Measurements from ENCODE around the gene INMT.

The INMT gene

DNA sequence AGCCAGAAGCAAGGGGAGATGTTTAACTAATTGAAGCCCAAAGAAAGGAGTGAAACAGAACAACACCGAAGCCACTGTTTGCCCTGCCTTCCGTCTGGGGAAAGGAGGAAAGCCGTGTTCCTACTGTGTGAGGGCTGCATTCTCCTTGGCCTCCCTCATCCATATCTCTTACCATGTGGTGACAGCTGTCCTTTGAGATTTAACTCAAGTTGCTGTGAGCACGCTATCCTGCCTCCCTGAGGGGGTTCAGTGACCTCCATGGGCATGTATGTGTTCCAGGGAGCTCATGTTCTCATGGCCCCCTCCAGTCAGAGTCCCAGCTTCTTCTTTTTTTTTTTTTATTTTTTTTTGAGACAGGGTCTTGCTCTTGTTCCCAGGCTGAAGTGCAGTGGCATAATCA is 43.5 kb upstream of the INMT start:
- TF ChIP-seq, protein P1, sequence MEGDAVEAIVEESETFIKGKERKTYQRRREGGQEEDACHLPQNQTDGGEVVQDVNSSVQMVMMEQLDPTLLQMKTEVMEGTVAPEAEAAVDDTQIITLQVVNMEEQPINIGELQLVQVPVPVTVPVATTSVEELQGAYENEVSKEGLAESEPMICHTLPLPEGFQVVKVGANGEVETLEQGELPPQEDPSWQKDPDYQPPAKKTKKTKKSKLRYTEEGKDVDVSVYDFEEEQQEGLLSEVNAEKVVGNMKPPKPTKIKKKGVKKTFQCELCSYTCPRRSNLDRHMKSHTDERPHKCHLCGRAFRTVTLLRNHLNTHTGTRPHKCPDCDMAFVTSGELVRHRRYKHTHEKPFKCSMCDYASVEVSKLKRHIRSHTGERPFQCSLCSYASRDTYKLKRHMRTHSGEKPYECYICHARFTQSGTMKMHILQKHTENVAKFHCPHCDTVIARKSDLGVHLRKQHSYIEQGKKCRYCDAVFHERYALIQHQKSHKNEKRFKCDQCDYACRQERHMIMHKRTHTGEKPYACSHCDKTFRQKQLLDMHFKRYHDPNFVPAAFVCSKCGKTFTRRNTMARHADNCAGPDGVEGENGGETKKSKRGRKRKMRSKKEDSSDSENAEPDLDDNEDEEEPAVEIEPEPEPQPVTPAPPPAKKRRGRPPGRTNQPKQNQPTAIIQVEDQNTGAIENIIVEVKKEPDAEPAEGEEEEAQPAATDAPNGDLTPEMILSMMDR (conservative IDR thresholded peaks at IDR 0.05; ENCODE audit: low read depth, low read length): no peak
- no peaks in the 10 kb centered on the region for H4K20me1 ChIP-seq (ENCODE audit: insufficient read depth)
- H3K9ac ChIP-seq: no peak overlapping the region
- peaks cover 20% of the 10 kb centered on the region for H3K4me1 ChIP-seq (ENCODE audit: low read depth, poor library complexity, severe bottlenecking)
- no peaks in the 10 kb centered on the region for H3K27me3 ChIP-seq (ENCODE audit: insufficient read depth, low read depth)
- H2AFZ ChIP-seq (ENCODE audit: low read depth): no peak overlapping the region
- no peak overlapping the region for H3K27ac ChIP-seq
- H3K36me3 ChIP-seq (ENCODE audit: insufficient read depth): no peaks in the 10 kb centered on the region
- H3K4me2 ChIP-seq: no peak overlapping the region
- H3K4me3 ChIP-seq (IDR thresholded peaks at IDR 0.05; ENCODE audit: insufficient read depth, low read depth, low read length): no peak overlapping the region
- H3K79me2 ChIP-seq (ENCODE audit: insufficient read depth, low read depth): no peaks in the 10 kb centered on the region

GRCh38 chr7:30708983-30709382 is 43.0 kb upstream of the INMT start:
- H3K4me2 ChIP-seq: no peak overlapping the region
- no peak overlapping the region for H3K4me3 ChIP-seq (IDR thresholded peaks at IDR 0.05; ENCODE audit: insufficient read depth, low read depth, low read length)
- H3K27me3 ChIP-seq (ENCODE audit: insufficient read depth, low read depth): no peaks in the 10 kb centered on the region
- H2AFZ ChIP-seq (ENCODE audit: low read depth): no peak overlapping the region
- H3K36me3 ChIP-seq (ENCODE audit: insufficient read depth): no peaks in the 10 kb centered on the region
- TF ChIP-seq, protein P1 (conservative IDR thresholded peaks at IDR 0.05; ENCODE audit: low read depth, low read length): no peak
- peaks cover 20% of the 10 kb centered on the region for H3K4me1 ChIP-seq (ENCODE audit: low read depth, poor library complexity, severe bottlenecking)
- H3K9ac ChIP-seq: no peak overlapping the region
- no peaks in the 10 kb centered on the region for H3K79me2 ChIP-seq (ENCODE audit: insufficient read depth, low read depth)
- no peaks in the 10 kb centered on the region for H4K20me1 ChIP-seq (ENCODE audit: insufficient read depth)
- no peak overlapping the region for H3K27ac ChIP-seq

DNA sequence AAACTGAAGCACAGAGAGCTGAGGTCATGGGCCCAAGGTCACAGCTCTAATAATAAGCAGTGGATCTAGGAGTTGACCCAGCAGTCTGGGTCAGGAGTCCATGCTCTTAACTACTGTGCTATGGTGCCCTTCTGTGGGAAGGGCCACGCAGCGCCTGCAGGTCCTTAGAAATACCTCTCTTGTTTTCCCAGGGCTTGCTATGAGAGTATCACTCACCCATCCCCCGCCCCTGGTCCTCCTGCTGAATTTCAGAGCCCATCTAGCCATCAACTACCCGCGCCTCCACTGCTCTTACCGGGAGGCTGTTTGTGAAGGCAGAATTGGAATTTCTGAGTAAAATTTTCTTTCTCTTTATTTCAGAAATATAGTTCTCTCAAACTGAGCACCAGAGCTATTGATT is 42.4 kb upstream of the INMT start:
- no peak overlapping the region for H3K4me2 ChIP-seq
- TF ChIP-seq, protein P1 (conservative IDR thresholded peaks at IDR 0.05; ENCODE audit: low read depth, low read length): no peak
- H3K4me1 ChIP-seq (ENCODE audit: low read depth, poor library complexity, severe bottlenecking): peaks cover 17% of the 10 kb centered on the region
- H3K27me3 ChIP-seq (ENCODE audit: insufficient read depth, low read depth): no peaks in the 10 kb centered on the region
- H2AFZ ChIP-seq (ENCODE audit: low read depth): no peak overlapping the region
- no peak overlapping the region for H3K4me3 ChIP-seq (IDR thresholded peaks at IDR 0.05; ENCODE audit: insufficient read depth, low read depth, low read length)
- H3K79me2 ChIP-seq (ENCODE audit: insufficient read depth, low read depth): no peaks in the 10 kb centered on the region
- no peaks in the 10 kb centered on the region for H4K20me1 ChIP-seq (ENCODE audit: insufficient read depth)
- H3K36me3 ChIP-seq (ENCODE audit: insufficient read depth): no peaks in the 10 kb centered on the region
- no peak overlapping the region for H3K9ac ChIP-seq
- H3K27ac ChIP-seq: no peak overlapping the region

- no peaks in the 10 kb centered on the region for H3K36me3 ChIP-seq (ENCODE audit: insufficient read depth)
- no peak overlapping the region for H3K27ac ChIP-seq
- H3K9ac ChIP-seq: no peak overlapping the region
Observed at GRCh38 chr7:30710669-30711068, 41.3 kb upstream of the INMT start.

More at GRCh38 chr7:30710669-30711068, 41.3 kb upstream of the INMT start:
- Histone ChIP-seq H4K20me1 (ENCODE audit: insufficient read depth) (no peaks in the 10 kb centered on the region), H3K4me1 (ENCODE audit: low read depth, poor library complexity, severe bottlenecking) (peaks cover 5% of the 10 kb centered on the region), H3K79me2 (ENCODE audit: insufficient read depth, low read depth) (no peaks in the 10 kb centered on the region), H3K27me3 (ENCODE audit: insufficient read depth, low read depth) (no peaks in the 10 kb centered on the region), H3K4me3 (IDR thresholded peaks at IDR 0.05; ENCODE audit: insufficient read depth, low read depth, low read length) (no peak overlapping the region), H2AFZ (ENCODE audit: low read depth) (no peak overlapping the region), H3K4me2 (no peak overlapping the region)
- TF ChIP-seq, protein P1 (conservative IDR thresholded peaks at IDR 0.05; ENCODE audit: low read depth, low read length): no peak

Measured in KMS-11 (cell line).